A673 (cell line): Measurements from ENCODE around the gene CASP2. TPM values are rescaled to one million over a fixed set of nuclear protein-coding genes. Genes with fewer than 3 reads are reported as not detected.

ENCODE experiments used
- BruUV-seq: library from RNA; stranded (reverse); fragments of 400-500 nt; replicated peaks from 2 replicates; lab custom pipeline; 2021; lab: Mats Ljungman, UMichigan
- CTCF ChIA-PET: fragments of 300-600 bp; sonication (Branson Sonifier 250); formaldehyde crosslinking; loops from one replicate; lab custom pipeline; 2022; ENCODE audit warnings: antibody characterized with exemption; lab: Charles Lee
- POLR2A ChIA-PET: fragments of 300-600 bp; sonication (Branson Sonifier 250); formaldehyde crosslinking; loops from one replicate; lab custom pipeline; 2022; ENCODE audit warnings: antibody characterized with exemption; ENCODE audit not compliant: low non-redundant PET; lab: Charles Lee
- DNase-seq: peaks from one replicate; pipeline ENCODE4 v3.0.0-alpha.2; 2015; ENCODE audit warnings: low spot score
- H3K27ac ChIP-seq: fragments of 200-600 bp; sonication (generic); 2 replicates; pipeline ENCODE4 v1.5.1; 2016; ENCODE audit warnings: mixed run types, low read depth, mild to moderate bottlenecking, mixed read lengths, antibody characterized with exemption, low read length; ENCODE audit not compliant: poor library complexity, severe bottlenecking
- H3K27me3 ChIP-seq: fragments of 200-600 bp; sonication (generic); replicated peaks from 2 replicates; pipeline ENCODE4 v1.6.1; 2017; ENCODE audit warnings: mixed run types, low read depth, mild to moderate bottlenecking, mixed read lengths, antibody characterized with exemption, low read length; ENCODE audit not compliant: insufficient read depth, poor library complexity
- H3K36me3 ChIP-seq: fragments of 200-600 bp; sonication (generic); 2 replicates; pipeline ENCODE4 v1.6.1; 2016; ENCODE audit warnings: mixed run types, mild to moderate bottlenecking, mixed read lengths, antibody characterized with exemption, low read length; ENCODE audit not compliant: insufficient read depth, poor library complexity, severe bottlenecking
- H3K4me1 ChIP-seq: fragments of 200-600 bp; sonication (generic); 2 replicates; pipeline ENCODE4 v1.6.1; 2017; ENCODE audit warnings: mixed run types, mild to moderate bottlenecking, mixed read lengths, antibody characterized with exemption, low read length; ENCODE audit not compliant: insufficient read depth, poor library complexity, severe bottlenecking
- H3K4me3 ChIP-seq: fragments of 200-600 bp; sonication (generic); 2 replicates; pipeline ENCODE4 v1.5.1; 2016; ENCODE audit warnings: low read depth, mixed run types, mild to moderate bottlenecking, mixed read lengths, low read length; ENCODE audit not compliant: poor library complexity, severe bottlenecking
- H3K9me3 ChIP-seq: fragments of 200-600 bp; sonication (generic); 2 replicates; pipeline ENCODE4 v1.6.1; 2016; ENCODE audit warnings: mixed run types, low read depth, mild to moderate bottlenecking, mixed read lengths, antibody characterized with exemption, low read length; ENCODE audit not compliant: poor library complexity, severe bottlenecking
- EZH2 ChIP-seq: fragments of 200-600 bp; sonication (generic); IDR thresholded peaks from 2 replicates; pipeline ENCODE4 v1.6.1; 2017; ENCODE audit warnings: borderline replicate concordance, low read depth, mild to moderate bottlenecking, mixed read lengths, antibody characterized with exemption, low read length; ENCODE audit not compliant: poor library complexity, severe bottlenecking
- intact Hi-C: fragments of 100-400 bp; cut with micrococcal nuclease; formaldehyde crosslinking; loops from one replicate; pipeline ENCODE4 v1.10.0; 2022; ENCODE audit not compliant: unreplicated experiment
- total RNA-seq: library from RNA; stranded (reverse); gene quantifications from 2 replicates; pipeline ENCODE4 v1.2.3, GENCODE V29; 2021
- TF ChIP-seq, protein P1 (sequence below): fragments of 300-800, 200-600 bp; sonication (generic); conservative IDR thresholded peaks from 2 replicates; pipeline ENCODE4 v1.5.1; 2017; ENCODE audit warnings: low read depth, mild to moderate bottlenecking, antibody characterized with exemption, low read length, moderate library complexity, mixed read lengths

CASP2 gene
- total RNA-seq, 1 experiment from 2014 or later, result 76.8 TPM

DNA sequence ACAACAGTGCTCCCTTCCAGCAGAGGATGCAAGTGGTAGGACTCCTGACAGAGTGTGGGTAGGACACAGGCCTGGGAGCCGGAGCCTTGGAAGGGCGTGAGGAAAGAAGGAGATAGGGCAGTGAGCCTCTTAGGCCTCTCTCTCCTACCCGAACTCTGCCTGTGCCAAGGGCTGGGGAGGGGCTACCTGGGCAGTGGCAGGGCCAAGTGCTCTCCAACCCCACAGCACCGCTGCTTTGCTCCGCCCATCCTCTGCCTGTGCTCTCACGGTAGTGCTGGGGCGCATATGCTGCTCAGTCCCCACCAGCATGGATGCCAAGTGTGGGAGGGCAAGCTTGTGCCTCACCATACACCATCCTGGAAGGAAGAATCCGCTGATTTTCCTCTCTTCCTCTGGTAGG lies 66.8 kb downstream of the CASP2 start:
- ChIA-PET CTCF (no interaction called here), POLR2A (no interaction called here)
- intact Hi-C loops, result no loop called here

DNA sequence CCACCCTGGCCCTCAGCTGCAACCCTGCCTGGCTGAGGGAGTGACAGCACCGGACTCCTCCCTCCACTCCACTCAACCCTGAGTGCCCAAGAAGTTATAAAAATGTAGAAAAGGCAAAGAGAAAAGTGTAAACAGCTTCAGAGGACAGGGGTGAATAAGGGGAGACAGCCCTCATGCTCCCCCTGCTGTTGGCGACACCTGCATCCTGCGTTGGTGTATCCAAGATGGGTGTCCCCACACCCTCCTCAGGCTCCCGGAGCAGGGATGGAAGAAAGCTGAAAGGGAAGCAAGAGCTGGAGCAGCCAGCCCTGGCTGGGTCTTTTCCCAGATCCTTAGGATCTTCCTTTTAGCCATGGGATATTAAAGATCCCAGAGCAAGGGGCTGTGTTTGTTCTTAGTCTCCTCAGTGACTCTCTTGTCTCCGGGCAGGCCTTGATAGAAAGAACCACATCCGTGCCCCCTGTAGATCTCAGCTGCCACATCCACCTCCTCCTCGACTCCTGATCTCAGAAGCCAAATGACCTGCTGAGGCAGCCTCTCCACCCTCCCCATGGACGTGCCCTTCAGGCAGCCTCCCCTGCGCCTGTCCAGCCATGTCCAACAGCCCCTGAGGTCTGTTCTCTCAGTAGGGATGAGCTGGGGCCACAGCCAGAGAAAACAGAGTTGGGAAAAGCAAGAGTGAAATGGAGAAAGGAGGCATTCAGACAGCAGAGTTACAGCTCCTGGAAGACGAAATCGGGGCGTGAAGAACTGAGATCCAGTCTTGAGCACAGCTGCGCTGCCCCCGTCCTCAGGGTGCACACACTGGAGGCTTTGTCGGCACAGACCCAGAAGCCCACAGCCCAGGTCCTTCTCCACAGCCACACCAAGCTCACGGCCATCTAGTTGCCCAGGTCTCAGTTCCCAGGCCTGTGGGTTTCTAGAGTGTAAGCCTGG lies 67.6 kb downstream of the CASP2 start:
- Histone ChIP-seq H3K27me3 (peaks cover 9% of the 10 kb centered on the region), H3K27ac (no peak overlapping the region), H3K36me3 (no peaks in the 10 kb centered on the region), H3K9me3 (no peaks in the 10 kb centered on the region), H3K4me1 (no peaks in the 10 kb centered on the region), H3K4me3 (no peak overlapping the region)
- no peak for DNase-seq
- BruUV-seq, result no TSS peak
- intact Hi-C loops, result no loop called here
- TF ChIP-seq EZH2, result no peak
- TF ChIP-seq, protein P1, sequence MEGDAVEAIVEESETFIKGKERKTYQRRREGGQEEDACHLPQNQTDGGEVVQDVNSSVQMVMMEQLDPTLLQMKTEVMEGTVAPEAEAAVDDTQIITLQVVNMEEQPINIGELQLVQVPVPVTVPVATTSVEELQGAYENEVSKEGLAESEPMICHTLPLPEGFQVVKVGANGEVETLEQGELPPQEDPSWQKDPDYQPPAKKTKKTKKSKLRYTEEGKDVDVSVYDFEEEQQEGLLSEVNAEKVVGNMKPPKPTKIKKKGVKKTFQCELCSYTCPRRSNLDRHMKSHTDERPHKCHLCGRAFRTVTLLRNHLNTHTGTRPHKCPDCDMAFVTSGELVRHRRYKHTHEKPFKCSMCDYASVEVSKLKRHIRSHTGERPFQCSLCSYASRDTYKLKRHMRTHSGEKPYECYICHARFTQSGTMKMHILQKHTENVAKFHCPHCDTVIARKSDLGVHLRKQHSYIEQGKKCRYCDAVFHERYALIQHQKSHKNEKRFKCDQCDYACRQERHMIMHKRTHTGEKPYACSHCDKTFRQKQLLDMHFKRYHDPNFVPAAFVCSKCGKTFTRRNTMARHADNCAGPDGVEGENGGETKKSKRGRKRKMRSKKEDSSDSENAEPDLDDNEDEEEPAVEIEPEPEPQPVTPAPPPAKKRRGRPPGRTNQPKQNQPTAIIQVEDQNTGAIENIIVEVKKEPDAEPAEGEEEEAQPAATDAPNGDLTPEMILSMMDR, result no peak
- ChIA-PET CTCF (no interaction called here), POLR2A (no interaction called here)

More for the DNA sequence above, 66.8 kb downstream of the CASP2 start:
- no peaks in the 10 kb centered on the region for H3K36me3 ChIP-seq
- H3K4me1 ChIP-seq, result no peaks in the 10 kb centered on the region
- DNase-seq, result no peak
- no peak for TF ChIP-seq EZH2
- TF ChIP-seq, protein P1, result no peak
- no peaks in the 10 kb centered on the region for H3K9me3 ChIP-seq
- no peak overlapping the region for H3K27ac ChIP-seq
- H3K27me3 ChIP-seq, result peaks cover 1% of the 10 kb centered on the region
- BruUV-seq, result no TSS peak
- H3K4me3 ChIP-seq, result no peak overlapping the region

DNA sequence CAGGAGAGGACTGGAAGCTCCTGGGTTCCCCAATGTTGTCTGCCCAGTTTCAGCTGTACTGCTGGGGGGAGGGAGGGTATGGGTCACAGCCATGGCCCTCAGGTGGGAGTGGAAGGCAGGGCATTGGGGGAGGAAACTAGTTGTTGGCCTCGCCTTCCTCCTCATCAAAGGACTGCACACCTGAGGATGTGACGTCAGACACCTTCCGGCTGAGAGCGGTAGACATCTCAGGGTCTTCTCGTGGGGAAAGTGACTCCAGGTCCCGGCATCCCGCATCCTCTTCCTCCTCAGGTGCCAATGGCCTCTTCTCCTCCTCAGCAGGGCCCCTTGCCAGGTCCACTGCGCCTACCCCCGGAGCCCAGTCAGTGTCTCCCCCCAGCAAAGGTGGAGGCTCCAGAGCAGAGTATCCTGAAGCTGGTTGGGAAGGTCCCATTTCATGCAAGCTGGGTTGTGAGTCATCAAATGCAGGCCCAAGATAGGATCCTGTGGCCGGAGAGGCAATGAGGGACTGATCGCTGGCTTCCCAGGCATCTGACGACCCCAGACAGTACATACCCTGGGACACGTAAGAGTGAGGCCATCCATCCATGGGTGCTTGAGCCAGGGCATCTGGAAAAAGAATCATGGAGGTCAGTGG lies 68.4 kb downstream of the CASP2 start:
- ChIA-PET POLR2A (no interaction called here), CTCF (no interaction called here)
- TF ChIP-seq, protein P1, result no peak
- TF ChIP-seq EZH2, result no peak
- H3K4me3 ChIP-seq, result no peak overlapping the region
- no peak overlapping the region for H3K27ac ChIP-seq
- DNase-seq, result no peak
- H3K27me3 ChIP-seq, result peaks cover 17% of the 10 kb centered on the region
- peaks cover 3% of the 10 kb centered on the region for H3K4me1 ChIP-seq
- intact Hi-C loops, result no loop called here
- BruUV-seq, result no TSS peak
- H3K9me3 ChIP-seq, result no peaks in the 10 kb centered on the region
- no peaks in the 10 kb centered on the region for H3K36me3 ChIP-seq

Other genes starting within 250 kb of the CASP2 start
- gene OR6V1, start 236.0 kb upstream of the CASP2 start, total RNA-seq, result not detected in 2 replicates
- gene PIP, start 156.3 kb upstream of the CASP2 start, total RNA-seq, result not detected in 2 replicates
- gene TAS2R39, start 104.9 kb upstream of the CASP2 start, total RNA-seq, result not detected in 2 replicates
- gene TAS2R40, start 66.3 kb upstream of the CASP2 start, total RNA-seq, result not detected in 2 replicates
- 43.1 and 50.8 TPM in 2 replicates for gene GSTK1, start 24.9 kb upstream of the CASP2 start, total RNA-seq
- gene TMEM139, start 3.4 kb upstream of the CASP2 start, total RNA-seq, result not detected in 2 replicates
- not detected in 2 replicates for gene CLCN1, start 27.8 kb downstream of the CASP2 start, total RNA-seq
- 1.8 and 1.9 TPM in 2 replicates for gene FAM131B, start 74.4 kb downstream of the CASP2 start, total RNA-seq
- gene ZYX, start 93.0 kb downstream of the CASP2 start, total RNA-seq, result 130 and 132 TPM in 2 replicates
- gene EPHA1, start 120.5 kb downstream of the CASP2 start, total RNA-seq, result 1.2 and 1.7 TPM in 2 replicates
- gene TAS2R60, start 155.1 kb downstream of the CASP2 start, total RNA-seq, result not detected in 2 replicates
- not detected in 2 replicates for gene TAS2R41, start 189.5 kb downstream of the CASP2 start, total RNA-seq